H1 (cell line): ENCODE measurements around the gene ARHGEF4.

ENCODE experiments used
- BCL11A ChIP-seq, 2 experiments: IDR thresholded peaks; one replicate each; pipeline ENCODE4 v1.6.1; 2011; ENCODE audit warnings: low read depth in 2 of 2, low read length in 2 of 2, mild to moderate bottlenecking in 2 of 2
- CBX5 ChIP-seq: fragments of 300-800, 300-1000 bp; sonication (generic); IDR thresholded peaks from 2 replicates; pipeline ENCODE4 v1.7.1; 2016; ENCODE audit warnings: antibody characterized with exemption, low read length, low read depth
- POLR2A ChIP-seq, 2 experiments: IDR thresholded peaks; 1 replicate in 1 of 2; 2 replicates in 1 of 2; pipeline ENCODE4 v1.6.1; 2011; ENCODE audit warnings: low read depth in 2 of 2, low read length in 2 of 2, mild to moderate bottlenecking in 2 of 2; ENCODE audit errors: control extremely low read depth in 1 of 2
- RFX5 ChIP-seq: IDR thresholded peaks from 2 replicates; pipeline ENCODE4 v1.6.1; 2011; ENCODE audit warnings: low read depth, low read length, improper control_type of control experiment, borderline replicate concordance
- SP1 ChIP-seq: IDR thresholded peaks from 2 replicates; pipeline ENCODE4 v1.6.1; 2011; ENCODE audit warnings: low read depth, low read length
- TF ChIP-seq, protein P1 (sequence below), 3 experiments: IDR thresholded peaks; 1 replicate in 2 of 3; 2 replicates in 1 of 3; pipeline versions ENCODE4 v1.5.1 to v1.6.1; 2011; ENCODE audit warnings: low read length in 3 of 3, mild to moderate bottlenecking in 3 of 3, inconsistent platforms in 2 of 3, low read depth in 1 of 3, moderate library complexity in 1 of 3; ENCODE audit not compliant: insufficient read depth in 1 of 3; ENCODE audit errors: control extremely low read depth in 1 of 3

DNA sequence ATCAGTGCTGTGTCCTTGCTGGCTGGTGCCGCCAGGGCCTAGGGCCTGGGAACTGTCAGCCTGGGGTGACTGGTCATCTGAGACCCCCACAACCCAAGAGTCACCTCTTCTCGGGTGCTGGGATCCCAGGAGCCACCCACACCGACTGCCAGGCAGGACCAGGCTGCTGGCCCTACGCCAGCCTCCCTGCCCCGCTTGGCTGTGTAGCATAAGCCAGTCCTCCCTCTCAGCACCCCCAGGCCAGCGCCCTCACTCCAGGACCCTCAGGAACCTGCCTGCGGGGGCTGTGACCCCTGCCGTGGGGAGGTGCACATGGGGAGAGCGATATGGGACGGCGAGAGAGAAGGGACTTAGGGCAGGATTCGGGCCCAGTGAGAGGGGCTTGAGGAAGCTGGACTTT is 9.5 kb downstream of the ARHGEF4 start:
- TF ChIP-seq CBX5, result no peak
- TF ChIP-seq POLR2A (IDR thresholded peaks at IDR 0.05; ENCODE audit: control extremely low read depth in 1 of 2, low read depth in 2 of 2, low read length in 2 of 2), result no peak
- TF ChIP-seq SP1, result no peak
- TF ChIP-seq RFX5, result no peak
- TF ChIP-seq BCL11A (IDR thresholded peaks at IDR 0.05; ENCODE audit: low read depth in 2 of 2, low read length in 2 of 2), result no peak
- TF ChIP-seq, protein P1, sequence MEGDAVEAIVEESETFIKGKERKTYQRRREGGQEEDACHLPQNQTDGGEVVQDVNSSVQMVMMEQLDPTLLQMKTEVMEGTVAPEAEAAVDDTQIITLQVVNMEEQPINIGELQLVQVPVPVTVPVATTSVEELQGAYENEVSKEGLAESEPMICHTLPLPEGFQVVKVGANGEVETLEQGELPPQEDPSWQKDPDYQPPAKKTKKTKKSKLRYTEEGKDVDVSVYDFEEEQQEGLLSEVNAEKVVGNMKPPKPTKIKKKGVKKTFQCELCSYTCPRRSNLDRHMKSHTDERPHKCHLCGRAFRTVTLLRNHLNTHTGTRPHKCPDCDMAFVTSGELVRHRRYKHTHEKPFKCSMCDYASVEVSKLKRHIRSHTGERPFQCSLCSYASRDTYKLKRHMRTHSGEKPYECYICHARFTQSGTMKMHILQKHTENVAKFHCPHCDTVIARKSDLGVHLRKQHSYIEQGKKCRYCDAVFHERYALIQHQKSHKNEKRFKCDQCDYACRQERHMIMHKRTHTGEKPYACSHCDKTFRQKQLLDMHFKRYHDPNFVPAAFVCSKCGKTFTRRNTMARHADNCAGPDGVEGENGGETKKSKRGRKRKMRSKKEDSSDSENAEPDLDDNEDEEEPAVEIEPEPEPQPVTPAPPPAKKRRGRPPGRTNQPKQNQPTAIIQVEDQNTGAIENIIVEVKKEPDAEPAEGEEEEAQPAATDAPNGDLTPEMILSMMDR (IDR thresholded peaks at IDR 0.05; ENCODE audit: control extremely low read depth in 1 of 3, insufficient read depth in 1 of 3, low read depth in 1 of 3, low read length in 3 of 3), result no peak
